Retinal pigment epithelial cell (primary cell): Measurements from ENCODE around the gene OPA1.

ENCODE experiments used
- DNase-seq: peaks from one replicate; pipeline ENCODE4 v3.0.0-alpha.2; 2010; ENCODE audit warnings: low read depth
- H3K4me3 ChIP-seq: 2 replicates; pipeline ENCODE4 v1.5.1; 2011; ENCODE audit warnings: mild to moderate bottlenecking, low read length, control low read depth, moderate library complexity
- CTCF ChIP-seq: conservative IDR thresholded peaks from 2 replicates; pipeline ENCODE4 v1.5.1; 2011; ENCODE audit warnings: low read depth, low read length, control low read depth, inconsistent platforms

Gene OPA1

GRCh38 chr3:193589616-193590015 lies 3.4 kb upstream of the OPA1 start:
- no peak for DNase-seq
- no peak for TF ChIP-seq CTCF
- H3K4me3 ChIP-seq: no peak overlapping the region

- no peak for TF ChIP-seq CTCF
- H3K4me3 ChIP-seq: no peak overlapping the region
- peak; percentile 87 for DNase-seq
These were observed 2.7 kb upstream of the OPA1 start for GRCh38 chr3:193590088-193590856.

GRCh38 chr3:193593668-193594030 lies 641 bp downstream of the OPA1 start:
- no peak for DNase-seq
- H3K4me3 ChIP-seq: peak overlapping the region; percentile 72
- TF ChIP-seq CTCF: no peak

- H3K4me3 ChIP-seq: peak overlapping the region; percentile 72
- no peak for DNase-seq
- TF ChIP-seq CTCF: no peak
These were observed 2.1 kb downstream of the OPA1 start for GRCh38 chr3:193594946-193595689.

GRCh38 chr3:193595939-193596487 lies 3.0 kb downstream of the OPA1 start:
- no peak for DNase-seq
- no peak overlapping the region for H3K4me3 ChIP-seq
- no peak for TF ChIP-seq CTCF

- no peak overlapping the region for H3K4me3 ChIP-seq
- TF ChIP-seq CTCF: no peak
- no peak for DNase-seq
These were observed 5.2 kb downstream of the OPA1 start for GRCh38 chr3:193598202-193598601.
